ENCODE measurements around the gene KLK11. TPM values are rescaled to one million over a fixed set of nuclear protein-coding genes. Genes with fewer than 3 reads are reported as not detected.

Gene KLK11
- total RNA-seq, 1 donor from 2014 or later = not detected

- Histone ChIP-seq H3K4me3 (no peak overlapping the region), H3K36me3 (no peaks in the 10 kb centered on the region), H3K27ac (replicated peaks) (no peak overlapping the region), H3K9me3 (replicated peaks) (no peaks in the 10 kb centered on the region), H3K4me1 (no peaks in the 10 kb centered on the region), H3K27me3 (ENCODE audit: low read depth) (peaks cover 95% of the 10 kb centered on the region)
- intact Hi-C loops (cut with micrococcal nuclease) = no loop called here
- TF ChIP-seq CTCF (IDR thresholded peaks at IDR 0.05; ENCODE audit: borderline replicate concordance) = no peak
- no peak for DNase-seq
Measured at GRCh38 chr19:51029718-51030117, 3.3 kb upstream of the KLK11 start.

GRCh38 chr19:51027873-51028272 lies 1.5 kb upstream of the KLK11 start:
- peaks cover 95% of the 10 kb centered on the region for H3K27me3 ChIP-seq (ENCODE audit: low read depth)
- no peak for TF ChIP-seq CTCF (IDR thresholded peaks at IDR 0.05; ENCODE audit: borderline replicate concordance)

GRCh38 chr19:51027126-51027806 lies 850 bp upstream of the KLK11 start:
- Histone ChIP-seq H3K4me1 (no peaks in the 10 kb centered on the region), H3K27ac (replicated peaks) (no peak overlapping the region), H3K4me3 (no peak overlapping the region), H3K27me3 (ENCODE audit: low read depth) (peaks cover 95% of the 10 kb centered on the region), H3K9me3 (replicated peaks) (no peaks in the 10 kb centered on the region), H3K36me3 (no peaks in the 10 kb centered on the region)
- no peak for DNase-seq
- intact Hi-C loops (cut with micrococcal nuclease) = no loop called here
- TF ChIP-seq CTCF (IDR thresholded peaks at IDR 0.05; ENCODE audit: borderline replicate concordance) = no peak

More at GRCh38 chr19:51027873-51028272, 1.5 kb upstream of the KLK11 start:
- H3K4me1 ChIP-seq = no peaks in the 10 kb centered on the region
- DNase-seq = no peak
- H3K36me3 ChIP-seq = no peaks in the 10 kb centered on the region
- no peak overlapping the region for H3K4me3 ChIP-seq
- H3K27ac ChIP-seq (replicated peaks) = no peak overlapping the region
- intact Hi-C loops (cut with micrococcal nuclease) = no loop called here
- no peaks in the 10 kb centered on the region for H3K9me3 ChIP-seq (replicated peaks)

GRCh38 chr19:51025809-51026553 lies 435 bp downstream of the KLK11 start:
- Histone ChIP-seq H3K36me3 (no peaks in the 10 kb centered on the region), H3K4me1 (peaks cover 3% of the 10 kb centered on the region), H3K27ac (replicated peaks) (no peak overlapping the region), H3K27me3 (ENCODE audit: low read depth) (peaks cover 93% of the 10 kb centered on the region), H3K4me3 (no peak overlapping the region), H3K9me3 (replicated peaks) (no peaks in the 10 kb centered on the region)
- intact Hi-C loops (cut with micrococcal nuclease) = no loop called here
- DNase-seq = no peak
- TF ChIP-seq CTCF (IDR thresholded peaks at IDR 0.05; ENCODE audit: borderline replicate concordance) = no peak

GRCh38 chr19:51025401-51025800 lies 1.0 kb downstream of the KLK11 start:
- intact Hi-C loops (cut with micrococcal nuclease) = no loop called here
- H3K27me3 ChIP-seq (ENCODE audit: low read depth) = peaks cover 90% of the 10 kb centered on the region
- DNase-seq = no peak

More at GRCh38 chr19:51025401-51025800, 1.0 kb downstream of the KLK11 start:
- Histone ChIP-seq H3K36me3 (no peaks in the 10 kb centered on the region), H3K27ac (replicated peaks) (no peak overlapping the region), H3K9me3 (replicated peaks) (no peaks in the 10 kb centered on the region), H3K4me3 (no peak overlapping the region), H3K4me1 (peaks cover 5% of the 10 kb centered on the region)
- no peak for TF ChIP-seq CTCF (IDR thresholded peaks at IDR 0.05; ENCODE audit: borderline replicate concordance)

Measured in left ventricle myocardium inferior (tissue), 1 donor.